Hepatocyte (in vitro differentiated cells): Measurements from ENCODE around the gene DSCAM.

Source experiments
- EZH2 ChIP-seq: fragments of 200-600 bp; sonication (generic); IDR thresholded peaks from 2 replicates; pipeline ENCODE4 v1.6.1; 2016; ENCODE audit warnings: antibody characterized with exemption, mild to moderate bottlenecking, borderline replicate concordance
- EZH2phosphoT487 ChIP-seq: fragments of 200-600 bp; sonication (generic); IDR thresholded peaks from one replicate; pipeline ENCODE4 v1.6.1; 2018; ENCODE audit warnings: antibody characterized with exemption, mild to moderate bottlenecking, low read depth, moderate library complexity; ENCODE audit not compliant: unreplicated experiment, severe bottlenecking
- TF ChIP-seq, protein P1 (sequence below): fragments of 200-600 bp; sonication (generic); IDR thresholded peaks from 2 replicates; pipeline ENCODE4 v1.5.1; 2016; ENCODE audit warnings: antibody characterized with exemption, mild to moderate bottlenecking; ENCODE audit not compliant: poor library complexity

DNA sequence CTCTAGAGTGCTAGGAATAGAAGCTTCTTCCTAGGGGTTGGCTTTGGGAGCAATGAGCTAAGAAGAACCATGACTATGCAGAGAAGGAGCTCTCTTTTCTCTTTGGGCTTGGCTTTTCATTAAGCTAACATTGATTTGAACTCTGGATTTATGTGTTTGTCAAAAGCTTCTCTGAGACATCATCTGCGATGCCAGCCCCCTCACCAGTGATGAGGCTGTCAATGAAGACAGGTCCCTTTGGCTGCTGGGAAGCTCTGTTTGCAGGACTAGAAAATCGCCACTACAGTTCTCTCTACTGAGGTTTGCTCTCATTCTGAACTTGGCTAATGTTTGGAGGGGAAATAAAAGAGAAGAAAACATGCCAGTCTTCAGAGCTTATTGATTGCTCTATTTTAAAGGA lies 794.7 kb downstream of the DSCAM start:
- TF ChIP-seq, protein P1, sequence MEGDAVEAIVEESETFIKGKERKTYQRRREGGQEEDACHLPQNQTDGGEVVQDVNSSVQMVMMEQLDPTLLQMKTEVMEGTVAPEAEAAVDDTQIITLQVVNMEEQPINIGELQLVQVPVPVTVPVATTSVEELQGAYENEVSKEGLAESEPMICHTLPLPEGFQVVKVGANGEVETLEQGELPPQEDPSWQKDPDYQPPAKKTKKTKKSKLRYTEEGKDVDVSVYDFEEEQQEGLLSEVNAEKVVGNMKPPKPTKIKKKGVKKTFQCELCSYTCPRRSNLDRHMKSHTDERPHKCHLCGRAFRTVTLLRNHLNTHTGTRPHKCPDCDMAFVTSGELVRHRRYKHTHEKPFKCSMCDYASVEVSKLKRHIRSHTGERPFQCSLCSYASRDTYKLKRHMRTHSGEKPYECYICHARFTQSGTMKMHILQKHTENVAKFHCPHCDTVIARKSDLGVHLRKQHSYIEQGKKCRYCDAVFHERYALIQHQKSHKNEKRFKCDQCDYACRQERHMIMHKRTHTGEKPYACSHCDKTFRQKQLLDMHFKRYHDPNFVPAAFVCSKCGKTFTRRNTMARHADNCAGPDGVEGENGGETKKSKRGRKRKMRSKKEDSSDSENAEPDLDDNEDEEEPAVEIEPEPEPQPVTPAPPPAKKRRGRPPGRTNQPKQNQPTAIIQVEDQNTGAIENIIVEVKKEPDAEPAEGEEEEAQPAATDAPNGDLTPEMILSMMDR, result no peak
- TF ChIP-seq EZH2phosphoT487 (no peak), EZH2 (no peak)
